ENCODE data around the gene BLTP1. TPM values are rescaled to one million over a fixed set of nuclear protein-coding genes. Genes with fewer than 3 reads are reported as not detected.
A peak's percentile ranks its signal among the peaks of the same experiment; 100 is the strongest.

Gene BLTP1
- total RNA-seq, 1 experiment from 2014 or later, result 48.4 TPM

DNA sequence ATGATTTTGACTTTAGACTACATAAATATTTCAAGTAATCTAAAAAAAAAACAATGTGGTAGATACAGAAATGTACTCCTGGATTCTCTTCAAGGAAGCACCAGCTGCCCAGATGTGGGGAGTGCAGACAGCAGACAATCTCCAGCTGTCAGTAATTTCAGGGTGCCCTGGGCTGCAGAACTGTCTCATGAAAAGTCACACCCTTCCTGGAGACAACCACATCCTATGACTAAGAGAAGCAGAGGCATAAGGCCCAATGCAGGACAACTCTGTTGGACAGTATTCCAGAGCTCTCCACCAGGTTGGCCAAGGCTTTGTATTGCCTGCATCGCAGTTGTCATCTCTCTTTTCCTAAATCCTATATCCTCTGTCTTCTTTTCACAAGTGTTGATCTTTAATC is 34.4 kb upstream of the BLTP1 start:
- no peaks in the 10 kb centered on the region for H3K9me2 ChIP-seq (ENCODE audit: insufficient read depth)
- H3K4me3 ChIP-seq, result no peak overlapping the region
- H2AFZ ChIP-seq, result no peak overlapping the region
- H3F3A ChIP-seq (ENCODE audit: insufficient read depth, low read depth), result no peaks in the 10 kb centered on the region
- no peak for DNase-seq
- CTCF ChIA-PET, result no interaction called here
- no peak overlapping the region for H3K4me2 ChIP-seq
- TF ChIP-seq EZH2 (IDR thresholded peaks at IDR 0.05; ENCODE audit: low read depth) (no peak), CTCF (conservative IDR thresholded peaks at IDR 0.05) (no peak)
- H3K79me2 ChIP-seq (ENCODE audit: low read depth), result no peaks in the 10 kb centered on the region
- intact Hi-C loops (cut with micrococcal nuclease; ENCODE audit: unreplicated experiment), result no loop called here
- POLR2A ChIA-PET (ENCODE audit: unreplicated experiment), result no interaction called here
- H3K9me3 ChIP-seq (ENCODE audit: insufficient read depth, low read depth), result no peaks in the 10 kb centered on the region
- H3K27me3 ChIP-seq (ENCODE audit: insufficient read depth, low read depth), result no peaks in the 10 kb centered on the region
- H3K36me3 ChIP-seq (ENCODE audit: low read depth), result no peaks in the 10 kb centered on the region
- no peaks in the 10 kb centered on the region for H3K4me1 ChIP-seq (replicated peaks; ENCODE audit: insufficient read depth)
- no peaks in the 10 kb centered on the region for H4K20me1 ChIP-seq (ENCODE audit: insufficient read depth)
- H3K27ac ChIP-seq, result no peak overlapping the region
- no TSS peak for BruUV-seq (replicated peaks)

DNA sequence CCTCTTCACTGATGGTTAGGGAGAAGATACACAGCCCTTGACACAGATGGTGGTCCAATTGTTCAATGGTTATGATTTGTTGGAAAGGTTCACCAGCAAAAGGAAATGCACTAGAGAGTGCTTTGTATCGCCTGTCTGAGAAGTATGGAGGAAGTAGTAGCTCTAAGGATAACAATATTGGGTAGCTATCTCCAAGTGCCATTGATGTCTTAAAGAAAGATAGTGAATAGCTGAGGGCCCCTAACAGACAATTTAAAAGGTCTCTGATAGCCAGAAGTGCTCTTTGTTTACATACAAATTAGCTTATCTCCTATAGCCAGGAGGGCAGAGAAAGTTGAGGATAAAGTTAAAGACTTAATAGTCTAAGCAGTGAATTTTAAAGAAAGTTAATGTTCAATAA is 33.9 kb upstream of the BLTP1 start:
- intact Hi-C loops (cut with micrococcal nuclease; ENCODE audit: unreplicated experiment), result no loop called here
- no TSS peak for BruUV-seq (replicated peaks)
- Histone ChIP-seq H3K9me2 (ENCODE audit: insufficient read depth) (no peaks in the 10 kb centered on the region), H3K4me2 (no peak overlapping the region), H3K27me3 (ENCODE audit: insufficient read depth, low read depth) (no peaks in the 10 kb centered on the region), H2AFZ (0 out of 2 replicates have a peak overlapping the region, but pooled peaks have one; percentile 2), H3F3A (ENCODE audit: insufficient read depth, low read depth) (no peaks in the 10 kb centered on the region), H3K4me3 (no peak overlapping the region), H3K79me2 (ENCODE audit: low read depth) (no peaks in the 10 kb centered on the region), H3K4me1 (replicated peaks; ENCODE audit: insufficient read depth) (no peaks in the 10 kb centered on the region), H3K27ac (no peak overlapping the region), H3K9me3 (ENCODE audit: insufficient read depth, low read depth) (0 out of 2 replicates have a peak, but pooled peaks cover 3% of the 10 kb centered on the region), H3K36me3 (ENCODE audit: low read depth) (no peaks in the 10 kb centered on the region), H4K20me1 (ENCODE audit: insufficient read depth) (no peaks in the 10 kb centered on the region)
- ChIA-PET CTCF (no interaction called here), POLR2A (ENCODE audit: unreplicated experiment) (no interaction called here)
- DNase-seq, result no peak
- no peak for TF ChIP-seq EZH2 (IDR thresholded peaks at IDR 0.05; ENCODE audit: low read depth)
- TF ChIP-seq CTCF (conservative IDR thresholded peaks at IDR 0.05), result no peak

DNA sequence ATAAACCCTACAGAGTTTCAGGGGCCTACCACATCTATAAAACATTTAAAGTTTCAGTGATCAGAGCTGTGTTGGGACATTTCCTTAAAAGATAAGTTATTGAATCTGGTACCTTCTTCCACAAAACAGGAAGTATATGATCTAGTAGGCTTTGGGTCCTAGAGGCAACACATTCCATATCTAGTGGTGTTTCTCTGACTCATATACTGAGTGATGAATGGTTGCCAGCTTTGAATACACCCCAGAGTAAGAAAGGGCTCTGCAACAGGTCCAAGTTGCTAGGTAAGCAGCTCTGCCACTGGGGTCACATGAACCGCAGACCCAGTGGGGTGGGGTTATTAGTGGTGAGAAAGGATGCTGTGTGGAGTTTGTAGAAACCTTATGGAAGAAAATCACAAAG is 32.4 kb upstream of the BLTP1 start:
- ChIA-PET CTCF (no interaction called here), POLR2A (ENCODE audit: unreplicated experiment) (no interaction called here)
- H3K4me3 ChIP-seq, result no peak overlapping the region
- intact Hi-C loops (cut with micrococcal nuclease; ENCODE audit: unreplicated experiment), result no loop called here
- H3K27me3 ChIP-seq (ENCODE audit: insufficient read depth, low read depth), result no peaks in the 10 kb centered on the region
- no peak overlapping the region for H2AFZ ChIP-seq
- 0 out of 2 replicates have a peak, but pooled peaks cover 5% of the 10 kb centered on the region for H3K9me3 ChIP-seq (ENCODE audit: insufficient read depth, low read depth)
- no peaks in the 10 kb centered on the region for H3F3A ChIP-seq (ENCODE audit: insufficient read depth, low read depth)
- no peak overlapping the region for H3K4me2 ChIP-seq
- no peaks in the 10 kb centered on the region for H4K20me1 ChIP-seq (ENCODE audit: insufficient read depth)
- H3K27ac ChIP-seq, result no peak overlapping the region
- H3K79me2 ChIP-seq (ENCODE audit: low read depth), result no peaks in the 10 kb centered on the region
- no peaks in the 10 kb centered on the region for H3K9me2 ChIP-seq (ENCODE audit: insufficient read depth)
- TF ChIP-seq CTCF (conservative IDR thresholded peaks at IDR 0.05), result no peak
- TF ChIP-seq EZH2 (IDR thresholded peaks at IDR 0.05; ENCODE audit: low read depth), result no peak
- no peak for DNase-seq
- H3K36me3 ChIP-seq (ENCODE audit: low read depth), result no peaks in the 10 kb centered on the region
- no peaks in the 10 kb centered on the region for H3K4me1 ChIP-seq (replicated peaks; ENCODE audit: insufficient read depth)
- BruUV-seq (replicated peaks), result no TSS peak

All from PC-9 (cell line).